Gastrocnemius medialis (tissue), 4 donors: Measurements from ENCODE around the gene ITPR2. TPM values are rescaled to one million over a fixed set of nuclear protein-coding genes. Genes with fewer than 3 reads are reported as not detected.

Experiments used
- ATAC-seq, 2 donors: fragments of 150-250 bp; one replicate each; pipeline ENCODE4 v1.9.1; 2016
- DNase-seq, 2 donors: peaks; one replicate each; pipeline ENCODE4 v3.0.0-alpha.2; 2019
- H3K27ac ChIP-seq, 4 donors: fragments of 200-600 bp; sonication (generic); 1 replicate in 1 of 4; 2 replicates in 3 of 4; pipeline ENCODE4 v1.5.1; 2016 to 2018; ENCODE audit warnings: mild to moderate bottlenecking in 2 of 4, moderate library complexity in 1 of 4
- H3K27me3 ChIP-seq, 3 donors: fragments of 200-600 bp; sonication (generic) in 2 of 3; 1 replicate in 1 of 3; 2 replicates in 2 of 3; pipeline versions ENCODE4 v1.5.1 to v1.6.0; 2016 to 2019; ENCODE audit warnings: mild to moderate bottlenecking in 1 of 3, moderate library complexity in 1 of 3
- H3K36me3 ChIP-seq, 2 donors: fragments of 200-600 bp; sonication (generic) in 1 of 2; one replicate each; pipeline ENCODE4 v1.5.1; 2017 to 2018
- H3K4me1 ChIP-seq, 2 donors: fragments of 200-600 bp; sonication (generic) in 1 of 2; one replicate each; pipeline ENCODE4 v1.5.1; 2016 to 2017; ENCODE audit warnings: mild to moderate bottlenecking in 2 of 2
- H3K4me3 ChIP-seq, 4 donors: fragments of 200-600 bp; sonication (generic) in 3 of 4; 1 replicate in 1 of 4; 2 replicates in 3 of 4; pipeline ENCODE4 v1.5.1; 2016 to 2019; ENCODE audit warnings: mild to moderate bottlenecking in 2 of 4
- H3K9me3 ChIP-seq, 3 donors: fragments of 200-600 bp; sonication (generic) in 2 of 3; 1 replicate in 1 of 3; 2 replicates in 2 of 3; pipeline ENCODE4 v1.5.1; 2016 to 2019
- CTCF ChIP-seq, 5 experiments: fragments of 450-650 bp in 3 of 5; fragments of 200-600 bp in 2 of 5; sonication (generic) in 2 of 5; IDR thresholded peaks in 4 of 5; conservative IDR thresholded peaks in 1 of 5; 1 replicate in 4 of 5; 2 replicates in 1 of 5; pipeline ENCODE4 v1.5.1; 2016 to 2019; ENCODE audit warnings: antibody characterized with exemption in 5 of 5, mild to moderate bottlenecking in 3 of 5, moderate library complexity in 3 of 5
- POLR2A ChIP-seq, 2 donors: fragments of 450-650 bp; IDR thresholded peaks; one replicate each; pipeline ENCODE4 v1.6.1; 2017; ENCODE audit warnings: antibody characterized with exemption in 2 of 2, mild to moderate bottlenecking in 2 of 2, moderate library complexity in 2 of 2
- in situ Hi-C, 4 donors: fragments of 200-750 bp; cut with MboI; loops; one replicate each; pipeline versions ENCODE4 v1.15.0 to v1.8.0; 2017; ENCODE audit warnings: low sequenced_read_pairs in 4 of 4
- intact Hi-C: fragments of 100-400 bp; cut with DNase I; formaldehyde crosslinking; loops from one replicate; pipeline ENCODE4 v1.15.1; 2023; ENCODE audit warnings: low total_unique reads
- total RNA-seq, 4 donors: library from RNA; depleted of rRNA; stranded (reverse); fragments of >200 nt; gene quantifications; one replicate each; pipeline versions ENCODE4 v1.1.0 to v1.2.3, GENCODE V29; 2016

Gene ITPR2
- total RNA-seq, 4 donors from 2014 or later, result 3.8 to 23.8 (median 4.1) TPM

DNA sequence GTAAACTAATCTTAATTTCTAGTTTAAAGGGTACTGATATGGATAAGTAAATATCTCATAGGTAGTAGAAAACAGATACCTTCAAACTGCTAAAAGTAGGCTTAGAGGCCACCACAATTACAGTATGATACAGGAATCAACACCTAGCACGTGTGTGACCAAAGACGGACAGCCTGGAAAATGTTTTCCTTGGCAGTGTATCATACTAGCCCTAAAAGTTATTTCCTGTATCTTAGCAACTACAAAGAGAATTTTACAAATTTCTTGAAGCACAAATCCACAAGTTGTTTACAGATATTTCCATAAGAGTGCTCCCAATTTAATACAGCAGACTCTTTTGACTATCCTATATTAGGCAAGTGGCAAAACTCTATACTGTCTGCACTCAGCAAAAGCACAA lies 106.0 kb downstream of the ITPR2 start:
- no peaks in the 10 kb centered on the region for H3K9me3 ChIP-seq
- no peaks in the 10 kb centered on the region for H3K27me3 ChIP-seq
- TF ChIP-seq CTCF (IDR thresholded peaks at IDR 0.05 in 4 of 5, conservative IDR thresholded peaks at IDR 0.05 in 1 of 5) (no peak), POLR2A (IDR thresholded peaks at IDR 0.05) (no peak)
- H3K36me3 ChIP-seq, result no peaks in the 10 kb centered on the region
- no peak overlapping the region for H3K27ac ChIP-seq
- H3K4me1 ChIP-seq, result peaks cover 5 to 18% of the 10 kb centered on the region in 2 donors
- ATAC-seq, result no peak
- no peak overlapping the region for H3K4me3 ChIP-seq
- no peak for DNase-seq
- in situ Hi-C loops, result no loop called here
- intact Hi-C loops, result no loop called here

- no peaks in the 10 kb centered on the region for H3K36me3 ChIP-seq
- intact Hi-C loops, result no loop called here
- no peak for DNase-seq
- H3K4me1 ChIP-seq, result peaks cover 5 to 18% of the 10 kb centered on the region in 2 donors
- H3K4me3 ChIP-seq, result no peak overlapping the region
- in situ Hi-C loops, result no loop called here
- no peak overlapping the region for H3K27ac ChIP-seq
- TF ChIP-seq POLR2A (IDR thresholded peaks at IDR 0.05) (no peak), CTCF (IDR thresholded peaks at IDR 0.05 in 4 of 5, conservative IDR thresholded peaks at IDR 0.05 in 1 of 5) (no peak)
- no peaks in the 10 kb centered on the region for H3K9me3 ChIP-seq
- ATAC-seq, result no peak
- H3K27me3 ChIP-seq, result no peaks in the 10 kb centered on the region
Observed at GRCh38 chr12:26725276-26725916, 107.6 kb downstream of the ITPR2 start.

GRCh38 chr12:26724309-26724702 lies 108.7 kb downstream of the ITPR2 start:
- Histone ChIP-seq H3K9me3 (no peaks in the 10 kb centered on the region), H3K36me3 (no peaks in the 10 kb centered on the region), H3K27ac (no peak overlapping the region), H3K4me3 (no peak overlapping the region), H3K4me1 (peaks cover 5 to 13% of the 10 kb centered on the region in 2 donors), H3K27me3 (no peaks in the 10 kb centered on the region)
- TF ChIP-seq CTCF (IDR thresholded peaks at IDR 0.05 in 4 of 5, conservative IDR thresholded peaks at IDR 0.05 in 1 of 5) (no peak), POLR2A (IDR thresholded peaks at IDR 0.05) (no peak)
- ATAC-seq (no peak), DNase-seq (no peak)
- in situ Hi-C loops (no loop called here), intact Hi-C loops (no loop called here)

DNA sequence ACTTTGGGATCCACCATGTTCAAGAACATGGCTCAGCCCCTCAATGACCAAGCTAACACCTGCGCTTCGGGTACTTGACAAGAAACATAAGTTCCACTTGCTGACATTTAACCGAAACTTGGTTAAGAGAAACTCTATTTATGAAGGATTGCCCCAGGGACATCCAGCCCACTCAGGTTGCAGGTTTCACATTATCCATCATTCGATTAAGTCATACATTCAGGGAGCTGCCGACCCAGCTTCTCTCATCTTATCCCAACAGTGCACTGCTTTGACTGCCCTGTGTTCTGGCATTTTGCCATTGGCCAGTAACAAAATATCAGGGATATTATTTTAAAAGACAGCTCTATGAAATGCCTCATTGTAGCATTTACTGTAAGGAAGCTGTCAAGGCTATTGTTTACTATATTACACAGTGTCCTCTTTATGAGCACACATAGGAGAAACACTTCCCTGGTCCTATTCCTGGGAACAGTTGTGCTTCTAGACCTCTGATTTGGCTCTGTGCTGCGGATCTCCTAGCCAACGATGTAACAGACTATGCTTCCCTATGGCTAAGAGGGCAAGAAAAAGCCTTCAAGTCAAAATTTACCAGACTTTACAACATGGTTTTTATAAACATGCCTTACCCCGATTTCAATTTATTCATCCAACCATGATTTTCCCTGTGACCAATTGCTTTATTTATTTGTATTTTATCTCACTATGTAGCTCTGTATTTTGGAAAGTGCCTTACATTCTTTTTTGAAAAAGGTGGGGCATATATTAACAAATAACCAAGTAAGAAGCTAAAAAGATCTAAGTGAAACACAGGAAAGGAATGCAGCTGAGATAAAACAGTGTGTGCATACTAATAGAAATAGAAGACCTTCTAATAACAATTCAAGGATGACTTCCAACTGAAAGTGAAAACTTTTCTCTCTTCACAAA lies 109.3 kb downstream of the ITPR2 start:
- TF ChIP-seq CTCF (IDR thresholded peaks at IDR 0.05 in 4 of 5, conservative IDR thresholded peaks at IDR 0.05 in 1 of 5) (no peak), POLR2A (IDR thresholded peaks at IDR 0.05) (no peak)
- ATAC-seq, result no peak
- H3K4me1 ChIP-seq, result peaks cover 5 to 13% of the 10 kb centered on the region in 2 donors
- no peaks in the 10 kb centered on the region for H3K27me3 ChIP-seq
- no peaks in the 10 kb centered on the region for H3K36me3 ChIP-seq
- intact Hi-C loops, result no loop called here
- in situ Hi-C loops, result no loop called here
- DNase-seq, result no peak
- no peak overlapping the region for H3K27ac ChIP-seq
- H3K9me3 ChIP-seq, result no peaks in the 10 kb centered on the region
- H3K4me3 ChIP-seq, result no peak overlapping the region
